NCI-H526 (cell line): ENCODE measurements around the gene PRKAB1.

Source experiments
- DNase-seq, 2 experiments: peaks; one replicate each; lab custom pipeline; 2025; lab: John Stamatoyannopoulos, UW

Gene PRKAB1

GRCh38 chr12:119712721-119713120 is 44.8 kb downstream of the PRKAB1 start:
- no peak for DNase-seq

- DNase-seq, result peak; percentile 81 to 84
Measured at GRCh38 chr12:119713551-119714031, 45.7 kb downstream of the PRKAB1 start.

GRCh38 chr12:119714614-119715267 is 46.8 kb downstream of the PRKAB1 start:
- no peak for DNase-seq

GRCh38 chr12:119715268-119715620 is 47.3 kb downstream of the PRKAB1 start:
- DNase-seq, result no peak

- no peak for DNase-seq
Measured at GRCh38 chr12:119718141-119718540, 50.2 kb downstream of the PRKAB1 start.

GRCh38 chr12:119720349-119720748 is 52.4 kb downstream of the PRKAB1 start:
- no peak for DNase-seq

- no peak for DNase-seq
Measured at GRCh38 chr12:119721306-119721705, 53.4 kb downstream of the PRKAB1 start.

- DNase-seq, result no peak
Measured at GRCh38 chr12:119725523-119725922, 57.6 kb downstream of the PRKAB1 start.

GRCh38 chr12:119727600-119728443 is 59.9 kb downstream of the PRKAB1 start:
- DNase-seq, result no peak

- DNase-seq, result no peak
Measured at GRCh38 chr12:119728444-119728745, 60.5 kb downstream of the PRKAB1 start.

- no peak for DNase-seq
Measured at GRCh38 chr12:119729871-119730270, 61.9 kb downstream of the PRKAB1 start.

- no peak for DNase-seq
Measured at GRCh38 chr12:119730381-119730780, 62.4 kb downstream of the PRKAB1 start.
